ENCODE data around the gene SNX15.
A peak's percentile ranks its signal among the peaks of the same experiment; 100 is the strongest.
"Not testable (repeated sequence)": the region's sequence is repeated elsewhere in the genome, so short reads cannot be mapped to it uniquely, and the experiment has no call there.

The SNX15 gene

DNA sequence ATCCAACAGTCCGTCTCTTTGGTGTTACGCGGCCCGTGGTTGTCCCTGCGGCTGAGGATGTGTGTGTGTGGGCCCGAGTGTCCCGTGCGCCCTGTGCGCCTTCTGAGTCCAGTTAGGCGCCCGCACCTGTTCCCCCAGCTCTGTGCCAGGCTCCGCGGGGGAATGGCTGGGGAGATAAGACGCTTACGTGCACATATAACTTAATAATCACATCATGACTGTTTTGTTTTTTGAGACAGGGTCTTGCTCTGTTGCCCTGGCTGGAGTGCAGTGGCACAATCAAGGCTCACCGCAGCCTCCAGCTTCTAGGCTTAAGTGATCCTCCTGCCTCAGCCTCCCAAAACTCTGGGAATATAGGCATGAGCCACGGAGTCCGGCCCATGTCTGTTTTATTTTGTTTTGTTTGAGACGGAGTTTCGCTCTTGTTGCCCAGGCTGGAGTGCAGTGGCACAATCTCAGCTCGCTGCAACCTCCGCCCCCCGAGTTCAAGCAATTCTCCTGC is 12.5 kb upstream of the SNX15 start:
- no peak for DNase-seq (ENCODE audit: low read depth)

DNA sequence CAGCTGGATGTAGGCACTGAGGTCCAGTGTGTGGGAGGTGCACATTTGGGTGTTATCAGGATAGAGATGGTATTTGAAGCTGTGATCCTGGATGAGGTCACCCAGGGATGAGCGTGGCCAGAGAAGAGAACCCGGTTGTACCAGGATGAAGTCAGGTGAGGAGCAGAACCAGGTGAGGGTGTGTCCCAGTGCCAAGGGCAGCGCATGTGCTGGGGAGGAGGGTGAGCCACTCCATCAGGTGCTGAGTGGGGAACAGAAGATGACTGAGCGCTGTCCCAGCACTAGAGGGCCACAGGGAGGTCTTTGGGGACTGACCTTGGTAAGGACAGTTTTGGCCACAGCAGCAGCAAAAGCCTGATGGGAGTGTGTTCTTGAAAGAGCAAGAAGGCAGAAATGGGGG is 10.5 kb upstream of the SNX15 start:
- DNase-seq (ENCODE audit: low read depth) = no peak

DNA sequence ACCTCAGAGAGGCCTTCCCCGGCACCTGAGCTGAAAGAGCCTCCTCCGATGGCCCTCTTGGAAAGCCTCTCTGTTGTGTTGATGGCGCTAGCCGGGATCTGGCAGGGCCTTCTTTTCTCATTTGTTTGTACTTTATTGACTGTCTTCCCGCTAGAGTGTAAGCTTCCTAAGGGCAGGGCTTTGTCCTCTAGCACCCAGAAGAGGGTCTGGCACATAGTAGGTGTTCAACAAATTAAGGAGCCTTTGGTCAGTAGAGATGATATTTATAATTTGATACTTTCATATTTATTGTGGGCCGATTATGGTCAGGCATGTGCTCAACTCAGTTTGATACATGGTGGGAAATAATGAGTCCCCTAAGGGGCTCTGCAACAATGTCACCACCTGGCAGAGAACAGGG is 9.3 kb upstream of the SNX15 start:
- no peak for DNase-seq (ENCODE audit: low read depth)

GRCh38 chr11:65019824-65020223 is 7.4 kb upstream of the SNX15 start:
- no peak for DNase-seq (ENCODE audit: low read depth)

DNA sequence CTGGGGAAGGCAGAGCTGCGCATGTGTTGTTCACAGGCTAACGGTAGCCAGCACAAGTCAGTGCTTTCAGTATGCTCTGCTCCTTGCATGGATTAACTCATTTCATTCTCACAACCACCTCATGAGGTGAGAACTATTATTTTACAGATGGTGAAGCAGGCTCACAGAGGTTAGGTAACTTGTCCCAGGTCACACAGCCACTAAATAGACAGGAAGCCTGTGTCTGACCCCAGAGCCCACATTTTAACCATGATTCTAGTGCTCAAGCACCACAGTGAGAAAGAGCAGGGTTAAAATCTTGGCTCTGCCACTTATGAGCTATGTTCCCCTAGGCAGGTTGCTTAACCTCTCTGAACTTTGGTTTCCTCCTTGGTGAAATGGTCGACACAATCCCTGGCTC is 6.2 kb upstream of the SNX15 start:
- DNase-seq (ENCODE audit: low read depth) = no peak

DNA sequence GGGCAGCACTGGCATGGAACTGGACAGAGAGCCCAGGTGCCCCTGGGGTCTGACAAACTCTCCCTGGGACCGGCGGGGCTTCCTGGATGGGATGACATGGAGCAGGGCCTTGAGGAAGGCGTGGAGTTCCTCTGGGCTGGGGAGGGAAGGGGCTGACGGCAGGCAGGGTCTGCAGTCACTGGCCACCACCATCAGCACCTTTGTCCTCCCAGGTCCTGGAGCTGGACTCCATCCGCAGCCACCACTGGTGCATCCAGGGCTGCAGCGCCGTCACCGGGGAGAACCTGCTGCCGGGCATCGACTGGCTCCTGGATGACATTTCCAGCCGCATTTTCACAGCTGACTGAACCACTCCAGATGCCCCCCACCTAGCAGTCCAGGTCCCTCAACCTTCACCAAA is 5.7 kb upstream of the SNX15 start:
- no peak for DNase-seq (ENCODE audit: low read depth)

DNA sequence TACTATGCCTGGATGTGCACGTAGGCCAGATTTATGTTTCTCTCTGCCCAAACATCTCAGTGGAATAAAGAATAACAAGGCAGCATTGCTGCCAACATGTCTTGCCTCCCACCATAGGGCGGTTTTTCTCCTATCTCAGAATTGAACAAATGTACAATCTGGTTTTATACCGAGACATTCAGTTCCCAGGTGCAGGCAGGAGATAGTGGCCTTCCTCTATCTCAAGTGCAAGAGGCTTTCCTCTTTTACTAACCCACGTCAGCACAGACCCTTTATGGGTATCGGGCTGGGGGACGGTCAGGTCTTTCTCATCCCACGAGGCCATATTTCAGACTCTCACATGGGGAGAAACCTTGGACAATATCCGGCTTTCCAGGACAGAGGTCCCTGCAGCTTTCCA is 3.7 kb upstream of the SNX15 start:
- DNase-seq (ENCODE audit: low read depth) = not testable (repeated sequence)

DNA sequence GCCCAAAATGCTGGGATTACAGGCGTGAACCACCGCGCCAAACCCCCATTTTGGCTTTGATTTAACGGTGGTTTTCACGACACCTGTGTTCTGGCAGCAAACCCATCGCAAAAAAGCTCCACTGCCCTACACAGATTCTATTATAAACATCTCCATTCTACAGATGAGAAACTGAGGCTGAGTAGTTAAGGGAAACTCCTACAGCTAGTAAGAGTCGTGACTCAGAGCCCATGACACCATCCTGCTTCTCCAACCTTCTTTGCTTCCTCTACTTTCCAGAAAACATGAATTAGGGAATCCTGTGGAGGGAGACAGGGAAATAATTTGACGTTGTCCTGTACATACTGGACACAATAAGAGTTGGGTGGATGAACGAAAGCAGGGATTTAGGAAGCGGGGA is 429 bp upstream of the SNX15 start:
- no peak for DNase-seq (ENCODE audit: low read depth)

DNA sequence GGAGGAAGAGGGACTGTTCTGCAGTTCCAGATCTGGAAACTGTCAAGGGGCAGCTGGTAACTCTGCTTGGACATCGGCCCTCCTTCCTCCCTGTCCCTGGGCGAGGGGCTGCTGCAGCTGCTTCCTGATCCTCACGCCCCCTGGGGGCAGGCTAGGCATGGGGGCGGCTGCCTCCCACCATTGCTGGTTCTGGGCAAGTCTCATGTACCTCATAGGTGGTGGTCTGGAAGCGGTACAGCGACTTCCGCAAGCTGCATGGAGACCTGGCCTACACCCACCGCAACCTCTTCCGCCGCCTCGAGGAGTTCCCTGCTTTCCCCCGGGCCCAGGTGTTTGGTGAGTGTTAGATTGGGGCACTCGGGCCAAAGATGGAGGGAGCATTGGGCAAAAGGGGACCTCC is 5.0 kb downstream of the SNX15 start:
- DNase-seq (ENCODE audit: low read depth) = no peak

GRCh38 chr11:65034423-65034822 is 7.2 kb downstream of the SNX15 start:
- no peak for DNase-seq (ENCODE audit: low read depth)

DNA sequence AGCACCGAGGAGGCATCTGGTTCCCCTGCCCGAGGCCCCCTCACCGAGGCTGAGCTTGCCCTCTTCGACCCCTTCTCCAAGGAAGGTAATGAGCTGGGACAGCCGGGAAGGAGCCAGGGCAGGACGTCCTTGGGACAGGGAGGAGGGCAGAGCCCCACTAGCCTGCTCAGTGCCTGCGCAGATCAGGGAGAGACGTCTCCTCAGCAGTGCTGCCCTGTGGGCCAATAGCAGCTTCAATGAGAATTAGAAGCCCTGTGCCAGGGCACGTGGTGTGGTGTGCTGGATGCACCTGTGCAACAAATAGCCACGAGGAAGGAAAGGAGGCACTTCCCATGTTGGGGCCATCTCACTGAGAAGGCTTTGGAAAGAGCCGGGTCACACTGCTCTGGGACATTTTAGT is 8.3 kb downstream of the SNX15 start:
- DNase-seq (ENCODE audit: low read depth) = no peak

DNA sequence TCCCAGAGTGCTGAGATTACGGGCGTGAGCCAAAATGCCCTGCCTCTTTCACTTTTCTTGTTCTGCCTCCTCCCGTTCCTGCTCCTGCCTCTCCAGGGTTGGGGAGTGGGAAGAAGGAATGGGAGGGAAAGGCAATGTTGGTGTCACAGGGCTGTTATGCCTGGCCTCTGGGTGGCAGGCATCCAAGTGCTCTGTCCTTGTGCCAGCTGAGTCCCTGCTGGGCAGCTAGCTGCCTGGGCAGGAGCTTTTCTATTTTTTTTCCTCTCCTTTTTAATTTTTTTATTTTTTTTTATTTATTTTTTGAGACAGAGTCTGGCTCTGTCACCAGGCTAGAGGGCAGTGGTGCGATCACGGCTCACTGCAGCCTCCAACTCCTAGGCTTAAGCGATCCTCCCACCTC is 9.7 kb downstream of the SNX15 start:
- DNase-seq (ENCODE audit: low read depth) = no peak

DNA sequence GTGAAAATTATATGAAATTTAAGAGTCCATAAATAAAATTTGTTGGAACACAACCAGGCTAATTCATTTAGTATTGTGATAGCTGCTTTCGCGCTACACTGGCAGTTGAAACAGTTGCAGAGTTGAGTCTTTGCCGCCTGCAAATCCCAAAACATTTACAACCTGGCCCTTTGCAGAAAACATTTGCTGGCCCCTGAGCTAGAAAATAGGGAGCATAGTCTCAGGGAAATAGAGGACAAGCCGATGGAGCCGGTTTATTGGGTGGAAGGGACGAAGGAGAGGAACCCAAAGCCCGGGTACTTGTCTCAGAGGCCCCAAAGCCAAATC is 13.2 kb downstream of the SNX15 start:
- no peak for DNase-seq (ENCODE audit: low read depth)

GRCh38 chr11:65040847-65041622 is 13.8 kb downstream of the SNX15 start, which contains the start of gene SAC3D1:
Gene SAC3D1 (plus strand): TSS chr11:65041210. CDS start chr11:65041293, 83 bp downstream.
- peak; percentile 64 for DNase-seq (ENCODE audit: low read depth)

DNA sequence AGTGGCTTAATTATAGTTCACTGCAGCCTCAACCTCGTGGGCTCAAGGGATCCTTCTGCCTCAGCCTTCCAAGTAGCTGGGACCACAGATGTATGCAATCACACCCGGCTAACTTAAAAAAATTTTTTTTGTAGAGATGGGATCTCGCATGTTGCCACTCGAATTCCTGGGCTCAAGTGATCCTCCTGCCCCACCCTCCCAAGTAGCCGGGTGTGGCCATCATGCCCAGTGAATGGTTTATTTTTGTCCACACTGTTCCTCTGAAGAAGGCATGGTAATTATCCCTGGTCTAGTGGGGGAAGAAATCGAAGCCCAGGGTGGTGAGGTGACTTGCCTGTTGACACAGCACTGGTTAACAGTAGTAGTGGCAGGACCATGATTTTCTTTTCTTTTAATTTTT is 15.7 kb downstream of the SNX15 start:
- no peak for DNase-seq (ENCODE audit: low read depth)

DNA sequence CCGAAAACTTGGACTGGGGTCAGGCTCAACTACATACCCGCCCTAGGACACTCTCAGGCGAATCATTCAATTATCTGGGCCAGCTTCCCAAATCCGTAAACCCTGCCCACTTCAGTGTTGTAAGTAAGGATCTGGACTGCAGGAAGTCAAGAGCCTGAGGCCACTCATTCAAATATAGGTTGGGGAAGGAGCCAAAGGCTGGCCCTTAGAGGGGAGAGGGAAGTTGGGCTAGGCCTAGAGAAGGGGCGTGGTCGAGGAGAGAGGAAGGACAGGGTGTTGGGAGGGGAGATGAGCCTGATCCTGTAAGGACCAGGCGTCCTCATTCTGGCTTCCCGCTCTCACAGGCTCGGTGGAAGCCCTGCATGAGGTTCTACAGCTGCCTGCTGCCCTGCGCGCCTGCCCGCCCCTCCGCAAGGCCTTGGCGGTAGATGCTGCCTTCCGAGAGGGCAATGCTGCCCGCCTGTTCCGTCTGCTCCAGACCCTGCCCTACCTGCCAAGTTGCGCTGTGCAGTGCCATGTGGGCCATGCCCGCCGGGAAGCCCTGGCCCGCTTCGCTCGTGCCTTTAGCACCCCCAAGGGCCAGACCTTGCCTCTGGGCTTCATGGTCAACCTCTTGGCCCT is 16.8 kb downstream of the SNX15 start:
- no peak for DNase-seq (ENCODE audit: low read depth)

DNA sequence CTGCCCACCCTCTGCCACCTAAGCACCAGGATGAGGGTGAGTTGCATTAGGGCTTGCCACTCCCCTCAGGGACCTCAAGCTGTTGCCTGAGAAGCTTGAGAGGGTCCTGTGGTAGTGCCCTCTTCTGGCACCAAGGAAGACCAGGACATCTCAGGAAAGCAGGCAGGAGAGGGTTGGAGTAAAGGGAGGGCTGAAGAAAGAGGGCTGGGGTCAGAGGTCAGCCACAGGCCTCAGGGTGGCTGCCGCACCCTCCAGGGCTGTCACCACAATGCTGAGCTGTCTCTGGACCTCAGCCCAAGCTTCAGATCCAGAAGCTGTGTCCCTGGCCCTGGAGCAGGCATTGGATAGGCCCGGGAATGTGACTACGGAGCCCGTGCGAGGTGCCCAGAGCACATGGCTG is 17.8 kb downstream of the SNX15 start:
- DNase-seq (ENCODE audit: low read depth) = no peak

DNA sequence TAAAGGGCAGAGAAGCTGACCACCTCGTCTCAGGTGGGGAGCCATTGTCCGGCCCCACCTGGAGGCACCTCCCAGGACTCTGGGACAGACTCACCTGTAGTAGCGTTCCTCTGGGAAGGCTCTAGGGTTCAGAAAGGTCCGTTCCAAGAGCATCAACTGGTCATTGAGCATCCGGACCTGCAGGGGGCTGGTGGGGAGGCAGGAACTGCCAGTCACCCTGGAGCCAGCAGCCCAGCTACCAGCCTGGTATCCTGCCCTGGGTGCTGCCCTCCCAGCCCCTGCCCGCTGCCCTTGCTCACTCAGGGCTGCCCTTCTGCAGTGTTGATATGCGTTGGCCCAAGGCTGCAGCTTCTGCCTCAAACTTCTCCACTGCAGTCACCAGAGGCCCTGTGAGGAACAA is 18.5 kb downstream of the SNX15 start:
- DNase-seq (ENCODE audit: low read depth) = no peak

DNA sequence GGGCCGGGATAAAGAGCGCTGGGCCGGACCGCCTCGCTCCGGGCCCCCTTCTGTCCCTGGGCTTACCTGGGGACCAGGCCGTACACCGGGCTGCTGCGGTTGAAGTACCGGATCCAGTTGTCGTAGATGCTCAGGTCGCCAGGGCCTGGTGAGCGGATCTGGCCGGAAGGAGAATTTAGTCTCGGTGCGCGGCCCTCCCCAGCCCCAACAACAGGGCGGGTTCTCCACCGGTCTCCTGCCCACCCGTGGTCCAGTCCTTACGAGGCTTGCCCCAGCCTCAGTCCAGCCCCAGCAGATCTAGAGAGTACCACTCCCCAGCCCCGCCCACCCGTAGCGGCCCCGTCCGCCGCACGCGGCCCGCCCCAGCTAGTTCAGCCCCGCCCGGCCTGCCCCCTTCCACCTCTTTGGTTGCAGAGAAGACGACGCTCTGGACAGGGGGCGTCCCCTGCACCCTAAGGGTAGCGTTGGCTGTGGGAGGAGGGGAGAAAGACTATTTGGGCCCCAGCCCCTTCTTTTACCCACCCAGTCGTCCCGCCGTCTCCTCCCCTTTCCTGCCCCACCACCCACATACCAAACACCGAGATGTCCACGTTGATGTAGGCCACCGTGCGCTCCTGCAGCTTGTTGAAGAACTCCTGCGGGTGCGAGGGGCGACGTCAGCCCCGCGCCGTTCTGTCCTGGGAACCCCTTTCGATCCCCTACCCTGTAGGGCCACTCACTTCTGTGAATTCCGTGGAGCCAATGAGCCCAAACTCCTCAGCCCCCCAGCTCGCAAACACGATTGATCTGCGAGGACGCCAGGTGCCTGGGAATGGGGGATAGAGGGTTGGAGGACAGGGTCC is 20.6 kb downstream of the SNX15 start:
- no peak for DNase-seq (ENCODE audit: low read depth)

DNA sequence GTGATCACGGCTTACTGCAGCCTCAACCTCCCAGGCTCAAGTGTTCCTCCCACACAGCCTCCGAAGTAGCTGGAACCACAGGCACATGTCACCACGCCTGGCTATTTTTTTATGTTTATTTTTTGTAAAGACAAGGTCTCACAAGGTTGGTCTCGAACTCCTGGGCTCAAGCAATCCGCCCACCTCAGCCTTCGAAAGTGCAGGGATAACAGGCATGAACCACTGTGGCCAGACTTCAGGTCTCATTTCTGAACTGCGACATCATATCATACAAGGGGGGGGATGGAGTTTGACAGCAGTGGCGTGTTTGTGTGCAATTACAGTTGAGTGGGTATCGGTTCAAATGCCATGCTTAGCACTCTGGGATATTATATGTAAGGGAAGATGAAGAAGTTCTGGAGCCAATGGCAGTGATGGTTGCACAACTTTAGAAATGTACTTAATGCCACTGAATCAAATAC is 24.2 kb downstream of the SNX15 start:
- no peak for DNase-seq (ENCODE audit: low read depth)

- no peak for DNase-seq (ENCODE audit: low read depth)
Measured at GRCh38 chr11:65053827-65054508, 26.7 kb downstream of the SNX15 start.

DNA sequence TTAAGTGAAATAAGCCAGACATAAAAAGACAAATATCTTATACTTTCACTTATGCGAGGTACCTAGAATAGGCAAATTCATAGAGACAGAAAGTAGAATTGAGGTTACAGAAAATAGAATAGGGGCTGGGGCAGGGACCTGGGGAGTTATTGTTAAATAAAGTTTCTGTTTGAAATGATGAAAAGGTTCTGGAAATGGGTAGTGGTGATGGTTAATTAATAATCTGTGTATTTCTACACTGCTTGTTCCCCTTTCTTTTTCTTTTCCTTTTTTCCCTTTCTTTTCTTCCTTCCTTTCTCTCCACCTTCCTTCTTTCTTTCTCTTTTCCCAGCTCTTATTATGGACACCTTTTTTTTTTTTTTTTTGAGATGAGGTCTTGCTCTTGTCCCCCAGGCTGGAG is 28.3 kb downstream of the SNX15 start:
- no peak for DNase-seq (ENCODE audit: low read depth)
